Endodermal cell (in vitro differentiated cells): ENCODE measurements around the gene SLC25A6. TPM values are rescaled to one million over a fixed set of nuclear protein-coding genes. Genes with fewer than 3 reads are reported as not detected.

Experiments used
- DNase-seq: peaks from one replicate; pipeline ENCODE4 v3.0.0-alpha.2; 2017
- H3K27ac ChIP-seq: 2 replicates; pipeline ENCODE4 v1.5.1; 2013; ENCODE audit warnings: mild to moderate bottlenecking, low read depth, low read length, moderate library complexity
- H3K27me3 ChIP-seq: 2 replicates; pipeline ENCODE4 v1.6.1; 2013; ENCODE audit warnings: mild to moderate bottlenecking, low read length, moderate library complexity; ENCODE audit not compliant: insufficient read depth, control insufficient read depth, poor library complexity, severe bottlenecking
- H3K36me3 ChIP-seq: 2 replicates; pipeline ENCODE4 v1.7.0; 2013; ENCODE audit warnings: mild to moderate bottlenecking, low read length, moderate library complexity; ENCODE audit not compliant: control insufficient read depth, insufficient read depth
- H3K4me1 ChIP-seq: one replicate; pipeline ENCODE4 v1.7.0; 2013; ENCODE audit warnings: low read length; ENCODE audit not compliant: control insufficient read depth, insufficient read depth
- H3K4me3 ChIP-seq: 2 replicates; pipeline ENCODE4 v1.5.1; 2013; ENCODE audit warnings: mild to moderate bottlenecking, low read length, moderate library complexity
- H3K9ac ChIP-seq: 2 replicates; pipeline ENCODE4 v1.6.1; 2013; ENCODE audit warnings: mild to moderate bottlenecking, low read length, moderate library complexity; ENCODE audit not compliant: poor library complexity, severe bottlenecking; ENCODE audit errors: extremely low read depth
- H3K9me3 ChIP-seq: 2 replicates; pipeline ENCODE4 v1.6.1; 2013; ENCODE audit warnings: mild to moderate bottlenecking, low read length, moderate library complexity; ENCODE audit not compliant: control insufficient read depth
- H3K27ac Mint-ChIP-seq: 2 replicates; pipeline ENCODE4 v1.8.0; 2020; ENCODE audit warnings: mixed read lengths
- H3K27me3 Mint-ChIP-seq: 2 replicates; pipeline ENCODE4 v1.8.0; 2021; ENCODE audit warnings: mild to moderate bottlenecking, mixed read lengths; ENCODE audit not compliant: insufficient read depth
- H3K36me3 Mint-ChIP-seq: 2 replicates; pipeline ENCODE4 v1.8.0; 2020; ENCODE audit warnings: low read depth, mixed read lengths
- H3K4me1 Mint-ChIP-seq: 2 replicates; pipeline ENCODE4 v1.8.0; 2020; ENCODE audit warnings: mixed read lengths
- H3K4me3 Mint-ChIP-seq: 2 replicates; pipeline ENCODE4 v1.8.0; 2020; ENCODE audit warnings: mild to moderate bottlenecking, moderate library complexity, mixed read lengths
- H3K9me3 Mint-ChIP-seq: 2 replicates; pipeline ENCODE4 v1.8.0; 2020; ENCODE audit warnings: mild to moderate bottlenecking, mixed read lengths
- CTCF ChIP-seq: fragments of 200-600 bp; sonication (generic); conservative IDR thresholded peaks from 2 replicates; pipeline ENCODE4 v1.5.0; 2021; ENCODE audit warnings: antibody characterized with exemption, mild to moderate bottlenecking
- WGBS, 2 experiments: methylation state at CpG; one replicate each; pipeline versions ENCODE4 v1.1.5 to v1.1.7; 2013; ENCODE audit warnings: missing lambda C conversion rate in 2 of 2, mixed read lengths in 1 of 2; ENCODE audit not compliant: insufficient coverage in 1 of 2, insufficient read length in 1 of 2; 5-methylcytosine and 5-hydroxymethylcytosine counted together
- total RNA-seq, 2 donors: library from RNA; stranded (reverse); fragmentation: NEBNext Ultra II Directional in 1 of 2; extraction: Animal tissue kit (Norgen Biotek cat#: 25700) in 1 of 2; gene quantifications; 2 replicates in 1 of 2; 3 replicates in 1 of 2; pipeline ENCODE4 v1.2.1, GENCODE V29; 2021

SLC25A6 gene
- total RNA-seq, 2 donors from 2014 or later, result 424 to 429 TPM

GRCh38 chrX:1398431-1399340, 6.8 kb upstream of the SLC25A6 start:
- Histone ChIP-seq H3K4me1 (no peaks in the 10 kb centered on the region), H3K9ac (no peak overlapping the region), H3K4me3 (no peak overlapping the region), H3K27ac (no peak overlapping the region), H3K9me3 (no peaks in the 10 kb centered on the region), H3K27me3 (no peaks in the 10 kb centered on the region), H3K36me3 (peaks cover 45% of the 10 kb centered on the region)
- Mint-ChIP-seq H3K4me1 (peaks cover 7% of the 10 kb centered on the region), H3K4me3 (no peak overlapping the region), H3K9me3 (no peaks in the 10 kb centered on the region), H3K27ac (no peak overlapping the region), H3K36me3 (peaks cover 42% of the 10 kb centered on the region), H3K27me3 (no peaks in the 10 kb centered on the region)
- no peak for TF ChIP-seq CTCF
- WGBS, 2 experiments, result 93 to 96% methylated on average over 5 to 29 of the region's 29 CpGs
- no peak for DNase-seq

GRCh38 chrX:1397441-1398270, 5.7 kb upstream of the SLC25A6 start:
- Mint-ChIP-seq H3K4me3 (no peak overlapping the region), H3K9me3 (no peaks in the 10 kb centered on the region), H3K36me3 (peaks cover 42% of the 10 kb centered on the region), H3K27ac (no peak overlapping the region), H3K4me1 (peaks cover 7% of the 10 kb centered on the region), H3K27me3 (no peaks in the 10 kb centered on the region)
- WGBS, 2 experiments, result 95 to 96% methylated on average over 16 to 29 of the region's 29 CpGs
- Histone ChIP-seq H3K4me1 (no peaks in the 10 kb centered on the region), H3K9ac (no peak overlapping the region), H3K9me3 (no peaks in the 10 kb centered on the region), H3K4me3 (no peak overlapping the region), H3K27me3 (no peaks in the 10 kb centered on the region), H3K36me3 (peaks cover 37% of the 10 kb centered on the region), H3K27ac (no peak overlapping the region)
- DNase-seq, result no peak
- no peak for TF ChIP-seq CTCF

- Mint-ChIP-seq H3K27ac (no peak overlapping the region), H3K36me3 (peaks cover 42% of the 10 kb centered on the region), H3K4me3 (no peak overlapping the region), H3K4me1 (peaks cover 7% of the 10 kb centered on the region), H3K9me3 (no peaks in the 10 kb centered on the region), H3K27me3 (no peaks in the 10 kb centered on the region)
- WGBS, 2 experiments, result 92 to 97% methylated on average over 10 to 15 of the region's 15 CpGs
- no peak overlapping the region for H3K4me3 ChIP-seq
- H3K9me3 ChIP-seq, result no peaks in the 10 kb centered on the region
- DNase-seq, result no peak
- no peaks in the 10 kb centered on the region for H3K4me1 ChIP-seq
- H3K27me3 ChIP-seq, result no peaks in the 10 kb centered on the region
- TF ChIP-seq CTCF, result no peak
- no peak overlapping the region for H3K9ac ChIP-seq
- peaks cover 37% of the 10 kb centered on the region for H3K36me3 ChIP-seq
- H3K27ac ChIP-seq, result no peak overlapping the region
These were observed 5.1 kb upstream of the SLC25A6 start for GRCh38 chrX:1397001-1397400.
